NOMO-1 treated with dmso at 0.1 percent for 144 hours (cell line): ENCODE measurements around the gene ZNG1C.
"Not testable (repeated sequence)": the region's sequence is repeated elsewhere in the genome, so short reads cannot be mapped to it uniquely, and the experiment has no call there.

ENCODE experiments used
- DNase-seq: peaks from one replicate; lab custom pipeline; 2025; ENCODE audit not compliant: unreplicated experiment; lab: John Stamatoyannopoulos, UW

The ZNG1C gene

GRCh38 chr9:68241683-68242082 lies at the start of gene ZNG1C:
ZNG1C (plus strand) TSS chr9:68241983; CDS start chr9:68242032, 49 bp downstream.
- not testable (repeated sequence) for DNase-seq

- DNase-seq, result not testable (repeated sequence)
Observed at GRCh38 chr9:68242437-68242836, 654 bp downstream of the ZNG1C start.

- not testable (repeated sequence) for DNase-seq
Observed at GRCh38 chr9:68281041-68281440, 39.3 kb downstream of the ZNG1C start.

GRCh38 chr9:68302567-68302966 lies 60.8 kb downstream of the ZNG1C start, which contains the start of gene FOXD4L3:
FOXD4L3 (plus strand) TSS chr9:68302867; CDS start chr9:68302952, 85 bp downstream.
- not testable (repeated sequence) for DNase-seq

- not testable (repeated sequence) for DNase-seq
Observed at GRCh38 chr9:68303771-68304170, 62.0 kb downstream of the ZNG1C start.

- not testable (repeated sequence) for DNase-seq
Observed at GRCh38 chr9:68304212-68304611, 62.4 kb downstream of the ZNG1C start.

- DNase-seq, result not testable (repeated sequence)
Observed at GRCh38 chr9:68304777-68305176, 63.0 kb downstream of the ZNG1C start.

- not testable (repeated sequence) for DNase-seq
Observed at GRCh38 chr9:68305680-68306285, 64.0 kb downstream of the ZNG1C start.

- not testable (repeated sequence) for DNase-seq
Observed at GRCh38 chr9:68306391-68306964, 64.7 kb downstream of the ZNG1C start.

GRCh38 chr9:68307127-68307526 lies 65.3 kb downstream of the ZNG1C start:
- DNase-seq, result not testable (repeated sequence)

GRCh38 chr9:68307654-68308053 lies 65.9 kb downstream of the ZNG1C start:
- not testable (repeated sequence) for DNase-seq

- not testable (repeated sequence) for DNase-seq
Observed at GRCh38 chr9:68311208-68311607, 69.4 kb downstream of the ZNG1C start.

GRCh38 chr9:68318209-68318608 lies 76.4 kb downstream of the ZNG1C start:
- DNase-seq, result not testable (repeated sequence)

GRCh38 chr9:68323749-68324148 lies 82.0 kb downstream of the ZNG1C start:
- DNase-seq, result not testable (repeated sequence)

GRCh38 chr9:68324518-68324917 lies 82.7 kb downstream of the ZNG1C start:
- not testable (repeated sequence) for DNase-seq

GRCh38 chr9:68329106-68329505 lies 87.3 kb downstream of the ZNG1C start:
- DNase-seq, result not testable (repeated sequence)

GRCh38 chr9:68330531-68331173 lies 88.9 kb downstream of the ZNG1C start:
- not testable (repeated sequence) for DNase-seq

GRCh38 chr9:68332122-68332521 lies 90.3 kb downstream of the ZNG1C start:
- not testable (repeated sequence) for DNase-seq

GRCh38 chr9:68335935-68336334 lies 94.2 kb downstream of the ZNG1C start:
- not testable (repeated sequence) for DNase-seq

- DNase-seq, result not testable (repeated sequence)
Observed at GRCh38 chr9:68336639-68337339, 95.0 kb downstream of the ZNG1C start.

- not testable (repeated sequence) for DNase-seq
Observed at GRCh38 chr9:68338000-68338399, 96.2 kb downstream of the ZNG1C start.
